HEK293 (cell line): Measurements from ENCODE around the gene KANK3.

Experiments
- CTCF ChIA-PET: fragments of 350-600 bp; formaldehyde crosslinking; extraction: SDS; loops from one replicate; lab custom pipeline; 2021; ENCODE audit warnings: antibody characterized with exemption; lab: Yijun Ruan, JAX
- POLR2A ChIA-PET: fragments of 300-600 bp; formaldehyde crosslinking; extraction: SDS; loops from one replicate; lab custom pipeline; 2020; ENCODE audit warnings: antibody characterized with exemption, inconsistent platforms; lab: Yijun Ruan, JAX
- H3K27ac ChIP-seq: fragments of 200-500 bp; sonication (Bioruptor generic); 2 replicates; pipeline ENCODE4 v1.5.1; 2014; ENCODE audit warnings: low read depth, low read length, control low read depth, inconsistent platforms; ENCODE audit errors: extremely low read depth
- H3K36me3 ChIP-seq, 2 experiments: fragments of 200-500 bp in 1 of 2; sonication (Bioruptor generic) in 1 of 2; 1 replicate in 1 of 2; 2 replicates in 1 of 2; pipeline ENCODE4 v1.5.1; 2014 to 2017; ENCODE audit warnings: inconsistent platforms in 2 of 2, low read length in 2 of 2; ENCODE audit not compliant: control insufficient read depth in 2 of 2, insufficient read depth in 1 of 2
- H3K4me1 ChIP-seq: fragments of 200-500 bp; sonication (Bioruptor generic); 2 replicates; pipeline ENCODE4 v1.5.1; 2014; ENCODE audit warnings: mild to moderate bottlenecking, low read length, inconsistent platforms; ENCODE audit not compliant: control insufficient read depth, insufficient read depth
- H3K4me3 ChIP-seq: 2 replicates; pipeline ENCODE4 v1.5.1; 2011; ENCODE audit warnings: low read depth, mild to moderate bottlenecking, control low read depth, low read length, moderate library complexity
- H3K9me3 ChIP-seq: fragments of 200-500 bp; sonication (Bioruptor generic); 2 replicates; pipeline ENCODE4 v1.5.1; 2014; ENCODE audit warnings: low read depth, low read length, inconsistent platforms; ENCODE audit not compliant: control insufficient read depth, insufficient read depth
- GFI1B ChIP-seq: fragments of 450-650 bp; formaldehyde crosslinking; IDR thresholded peaks from 2 replicates; pipeline ENCODE4 v1.5.1; 2016; ENCODE audit warnings: missing biosample characterization, missing genetic modification characterization
- KLF17 ChIP-seq: fragments of 450-650 bp; formaldehyde crosslinking; IDR thresholded peaks from 2 replicates; pipeline ENCODE4 v1.5.1; 2016; ENCODE audit warnings: missing biosample characterization, missing genetic modification characterization
- PRDM2 ChIP-seq: fragments of 450-650 bp; formaldehyde crosslinking; IDR thresholded peaks from 2 replicates; pipeline ENCODE4 v1.5.1; 2016; ENCODE audit warnings: missing biosample characterization, missing genetic modification characterization, borderline replicate concordance
- YY1 ChIP-seq: fragments of 450-650 bp; formaldehyde crosslinking; IDR thresholded peaks from 2 replicates; pipeline ENCODE4 v1.5.1; 2018; ENCODE audit warnings: missing biosample characterization, missing genetic modification characterization
- ZBTB11 ChIP-seq: fragments of 450-650 bp; formaldehyde crosslinking; conservative IDR thresholded peaks from 2 replicates; pipeline ENCODE4 v1.5.1; 2016; ENCODE audit warnings: low read depth, missing biosample characterization, missing genetic modification characterization
- ZBTB48 ChIP-seq: fragments of 450-650 bp; formaldehyde crosslinking; IDR thresholded peaks from 2 replicates; pipeline ENCODE4 v1.5.1; 2016; ENCODE audit warnings: missing biosample characterization, missing genetic modification characterization
- ZNF2 ChIP-seq: fragments of 450-650 bp; formaldehyde crosslinking; IDR thresholded peaks from 2 replicates; pipeline ENCODE4 v1.5.1; 2016; ENCODE audit warnings: missing biosample characterization, missing genetic modification characterization
- ZNF335 ChIP-seq: fragments of 450-650 bp; formaldehyde crosslinking; conservative IDR thresholded peaks from 2 replicates; pipeline ENCODE4 v1.5.1; 2016; ENCODE audit warnings: missing biosample characterization, missing genetic modification characterization
- ZNF391 ChIP-seq: fragments of 450-650 bp; formaldehyde crosslinking; IDR thresholded peaks from 2 replicates; pipeline ENCODE4 v1.5.1; 2016; ENCODE audit warnings: low read depth, missing biosample characterization, missing genetic modification characterization, borderline replicate concordance
- ZNF398 ChIP-seq: fragments of 450-650 bp; formaldehyde crosslinking; IDR thresholded peaks from 2 replicates; pipeline ENCODE4 v1.5.1; 2017; ENCODE audit warnings: missing biosample characterization, missing genetic modification characterization
- ZNF521 ChIP-seq: fragments of 450-650 bp; formaldehyde crosslinking; IDR thresholded peaks from 2 replicates; pipeline ENCODE4 v1.5.1; 2017; ENCODE audit warnings: missing biosample characterization, mild to moderate bottlenecking, missing genetic modification characterization
- ZNF561 ChIP-seq: fragments of 450-650 bp; IDR thresholded peaks from 2 replicates; pipeline ENCODE4 v1.5.1; 2018; ENCODE audit warnings: missing biosample characterization, missing genetic modification characterization, borderline replicate concordance
- ZNF580 ChIP-seq: fragments of 450-650 bp; formaldehyde crosslinking; IDR thresholded peaks from 2 replicates; pipeline ENCODE4 v1.5.1; 2016; ENCODE audit warnings: missing biosample characterization, missing genetic modification characterization
- ZNF624 ChIP-seq: fragments of 450-650 bp; formaldehyde crosslinking; IDR thresholded peaks from 2 replicates; pipeline ENCODE4 v1.5.1; 2017; ENCODE audit warnings: missing biosample characterization, missing genetic modification characterization
- ZNF629 ChIP-seq: fragments of 450-650 bp; formaldehyde crosslinking; IDR thresholded peaks from 2 replicates; pipeline ENCODE4 v1.5.1; 2017; ENCODE audit warnings: missing biosample characterization, missing genetic modification characterization
- ZNF645 ChIP-seq: fragments of 450-650 bp; formaldehyde crosslinking; IDR thresholded peaks from 2 replicates; pipeline ENCODE4; 2016; ENCODE audit warnings: missing biosample characterization, missing genetic modification characterization
- ZNF777 ChIP-seq: fragments of 450-650 bp; formaldehyde crosslinking; IDR thresholded peaks from 2 replicates; pipeline ENCODE4 v1.5.1; 2017; ENCODE audit warnings: missing biosample characterization, missing genetic modification characterization, borderline replicate concordance
- ZSCAN23 ChIP-seq: fragments of 450-650 bp; formaldehyde crosslinking; IDR thresholded peaks from 2 replicates; pipeline ENCODE4 v1.5.1; 2016; ENCODE audit warnings: missing biosample characterization, missing genetic modification characterization
- ZSCAN30 ChIP-seq: fragments of 450-650 bp; IDR thresholded peaks from 2 replicates; pipeline ENCODE4 v1.5.1; 2018; ENCODE audit warnings: missing biosample characterization, mild to moderate bottlenecking, missing genetic modification characterization, moderate library complexity

KANK3 gene

GRCh38 chr19:8307965-8308866, 34.8 kb downstream of the KANK3 start, which contains the start of gene CD320 (continued):
- no peak; the same call in none of the 2 replicates for TF ChIP-seq ZNF645 (tag by site-specific recombination)
- TF ChIP-seq ZNF561 = peak; percentile 95
- TF ChIP-seq YY1 (tag by site-specific recombination) = no peak
- TF ChIP-seq ZSCAN30 (tag by site-specific recombination) = peak; percentile 75; the same call in 1 of the 2 replicates
- TF ChIP-seq ZBTB11 (tag by site-specific recombination) = no peak
- no peak for TF ChIP-seq ZNF521 (tag by site-specific recombination)
- TF ChIP-seq ZNF624 = no peak
- no peak; the same call in 1 of the 2 replicates for TF ChIP-seq KLF17 (tag by site-specific recombination)

- no peaks in the 10 kb centered on the region for H3K4me1 ChIP-seq
- peak overlapping the region; percentile 50; the same call in 1 of the 2 replicates for H3K27ac ChIP-seq
- ChIA-PET CTCF (interaction anchor here (0.7 kb wide), 1 partner anchor 24 kb away, joined by 3 read pairs; no protein-coding TSS in a partner anchor), POLR2A (interaction anchor here (0.7 to 1.0 kb wide), 4 partner anchors 10 to 299 kb away, joined by 3 to 5 read pairs (median 4); partner anchors contain the start of genes NDUFA7 and RPS28)
- no peaks in the 10 kb centered on the region for H3K9me3 ChIP-seq
- H3K36me3 ChIP-seq = peaks cover 5 to 39% of the 10 kb centered on the region in 2 experiments; a peak in 2 of 3 replicates
- peak overlapping the region; percentile 62 for H3K4me3 ChIP-seq
- TF ChIP-seq ZNF629 (no peak), ZNF777 (0 out of 2 replicates have a peak, but pooled peaks have one; percentile 22), PRDM2 (tag by site-specific recombination) (no peak), ZBTB48 (peak; percentile 39; the same call in 1 of the 2 replicates), ZNF580 (tag by site-specific recombination) (no peak), ZNF335 (tag by site-specific recombination) (peak; percentile 55), ZSCAN23 (tag by site-specific recombination) (0 out of 2 replicates have a peak, but pooled peaks have one; percentile 6), ZNF398 (tag by site-specific recombination) (no peak), ZNF2 (tag by site-specific recombination) (peak; percentile 68; the same call in 1 of the 2 replicates), ZNF391 (tag by site-specific recombination) (0 out of 2 replicates have a peak, but pooled peaks have one; percentile 74), GFI1B (tag by site-specific recombination) (peak; percentile 9; the same call in 1 of the 2 replicates)
Measured at GRCh38 chr19:8307400-8307964, 35.6 kb downstream of the KANK3 start.
